ENCODE data around the gene SNED1. TPM values are rescaled to one million over a fixed set of nuclear protein-coding genes. Genes with fewer than 3 reads are reported as not detected.
"Not testable (repeated sequence)": the region's sequence is repeated elsewhere in the genome, so short reads cannot be mapped to it uniquely, and the experiment has no call there.

The SNED1 gene
- total RNA-seq, 1 experiment from 2014 or later = 2.8 TPM

GRCh38 chr2:241103176-241103595 is 104.8 kb downstream of the SNED1 start:
- Histone ChIP-seq H3K36me3 (ENCODE audit: low read depth) (no peaks in the 10 kb centered on the region), H2AFZ (peak overlapping the region; percentile 97), H3K9me3 (ENCODE audit: insufficient read depth, low read depth) (no peaks in the 10 kb centered on the region), H3K9me2 (ENCODE audit: insufficient read depth) (no peaks in the 10 kb centered on the region), H3F3A (ENCODE audit: insufficient read depth, low read depth) (peaks cover 8% of the 10 kb centered on the region; the same call in 1 of the 2 replicates), H3K4me1 (replicated peaks; ENCODE audit: insufficient read depth) (peaks cover 10% of the 10 kb centered on the region), H3K27me3 (ENCODE audit: insufficient read depth, low read depth) (no peaks in the 10 kb centered on the region), H3K79me2 (ENCODE audit: low read depth) (peaks cover 39% of the 10 kb centered on the region), H4K20me1 (ENCODE audit: insufficient read depth) (no peaks in the 10 kb centered on the region), H3K27ac (peak overlapping the region; percentile 66; the same call in 1 of the 2 replicates), H3K4me3 (peak overlapping the region; percentile 83), H3K4me2 (peak overlapping the region; percentile 93)
- TF ChIP-seq CTCF (conservative IDR thresholded peaks at IDR 0.05) (no peak), EZH2 (IDR thresholded peaks at IDR 0.05; ENCODE audit: low read depth) (no peak)
- CTCF ChIA-PET = no interaction called here
- BruUV-seq (replicated peaks) = no TSS peak
- DNase-seq = no peak
- intact Hi-C loops (cut with micrococcal nuclease; ENCODE audit: unreplicated experiment) = loop anchor here (5.0 to 10.0 kb wide), 4 partner anchors 44 to 248 kb away; partner anchors contain the start of genes HDLBP, PASK and SEPTIN2
- POLR2A ChIA-PET (ENCODE audit: unreplicated experiment) = interaction anchor here (0.6 kb wide), 1 partner anchor 309 kb away, joined by 4 read pairs; no protein-coding TSS in a partner anchor

- H3K9me2 ChIP-seq (ENCODE audit: insufficient read depth); H2AFZ ChIP-seq; H3K4me3 ChIP-seq; H3K9me3 ChIP-seq (ENCODE audit: insufficient read depth, low read depth); H4K20me1 ChIP-seq (ENCODE audit: insufficient read depth); CTCF ChIA-PET; H3F3A ChIP-seq (ENCODE audit: insufficient read depth, low read depth); H3K27me3 ChIP-seq (ENCODE audit: insufficient read depth, low read depth); H3K27ac ChIP-seq; POLR2A ChIA-PET (ENCODE audit: unreplicated experiment); H3K4me2 ChIP-seq; DNase-seq; H3K36me3 ChIP-seq (ENCODE audit: low read depth); BruUV-seq (replicated peaks): not testable (repeated sequence)
- H3K4me1 ChIP-seq (replicated peaks; ENCODE audit: insufficient read depth) = peaks cover 10% of the 10 kb centered on the region
- intact Hi-C loops (cut with micrococcal nuclease; ENCODE audit: unreplicated experiment) = loop anchor here (5.0 to 10.0 kb wide), 4 partner anchors 43 to 250 kb away; partner anchors contain the start of genes HDLBP, PASK and SEPTIN2
- H3K79me2 ChIP-seq (ENCODE audit: low read depth) = peaks cover 34% of the 10 kb centered on the region
These were observed 106.2 kb downstream of the SNED1 start for GRCh38 chr2:241104611-241105010.

GRCh38 chr2:241105641-241106040 is 107.2 kb downstream of the SNED1 start:
- intact Hi-C loops (cut with micrococcal nuclease; ENCODE audit: unreplicated experiment) = loop anchor here (10.0 kb wide), 2 partner anchors 109 to 251 kb away; no protein-coding TSS in a partner anchor
- H3K4me3 ChIP-seq = no peak overlapping the region
- H4K20me1 ChIP-seq (ENCODE audit: insufficient read depth) = no peaks in the 10 kb centered on the region
- peaks cover 10% of the 10 kb centered on the region for H3K4me1 ChIP-seq (replicated peaks; ENCODE audit: insufficient read depth)
- no peaks in the 10 kb centered on the region for H3K9me2 ChIP-seq (ENCODE audit: insufficient read depth)
- ChIA-PET POLR2A (ENCODE audit: unreplicated experiment) (no interaction called here), CTCF (interaction anchor here (0.5 kb wide), 1 partner anchor 26 kb away, joined by 6 read pairs; no protein-coding TSS in a partner anchor)
- BruUV-seq (replicated peaks) = no TSS peak
- H3K79me2 ChIP-seq (ENCODE audit: low read depth) = peaks cover 23% of the 10 kb centered on the region
- H3K27ac ChIP-seq = no peak overlapping the region
- no peaks in the 10 kb centered on the region for H3K9me3 ChIP-seq (ENCODE audit: insufficient read depth, low read depth)
- peaks cover 8% of the 10 kb centered on the region; the same call in 1 of the 2 replicates for H3F3A ChIP-seq (ENCODE audit: insufficient read depth, low read depth)
- H3K36me3 ChIP-seq (ENCODE audit: low read depth) = no peaks in the 10 kb centered on the region
- H3K27me3 ChIP-seq (ENCODE audit: insufficient read depth, low read depth) = no peaks in the 10 kb centered on the region
- H2AFZ ChIP-seq = no peak overlapping the region
- no peak overlapping the region for H3K4me2 ChIP-seq
- no peak for DNase-seq
- TF ChIP-seq CTCF (conservative IDR thresholded peaks at IDR 0.05) (no peak), EZH2 (IDR thresholded peaks at IDR 0.05; ENCODE audit: low read depth) (no peak)

Data from PC-9 (cell line).